H1 (cell line): ENCODE results near the gene EN2. TPM values are rescaled to one million over a fixed set of nuclear protein-coding genes. Genes with fewer than 3 reads are reported as not detected.

ENCODE experiments used
- CBX5 ChIP-seq: fragments of 300-800, 300-1000 bp; sonication (generic); IDR thresholded peaks from 2 replicates; pipeline ENCODE4 v1.7.1; 2016; ENCODE audit warnings: antibody characterized with exemption, low read length, low read depth
- FOSL1 ChIP-seq: IDR thresholded peaks from 2 replicates; pipeline ENCODE4 v1.6.1; 2011; ENCODE audit warnings: mild to moderate bottlenecking, low read depth, low read length, moderate library complexity; ENCODE audit not compliant: insufficient read depth
- JUN ChIP-seq: IDR thresholded peaks from 2 replicates; pipeline ENCODE4 v1.6.1; 2011; ENCODE audit warnings: low read depth, mild to moderate bottlenecking, improper control_type of control experiment, low read length
- MAFK ChIP-seq: IDR thresholded peaks from 2 replicates; pipeline ENCODE4 v1.6.1; 2012; ENCODE audit warnings: low read depth, mild to moderate bottlenecking, improper control_type of control experiment, low read length
- RBBP5 ChIP-seq: IDR thresholded peaks from 2 replicates; pipeline ENCODE4 v1.7.1; 2012; ENCODE audit warnings: low read depth, mild to moderate bottlenecking, inconsistent platforms, low read length, moderate library complexity, borderline replicate concordance
- SAP30 ChIP-seq: fragments of 300-600 bp; sonication (generic); IDR thresholded peaks from 2 replicates; pipeline ENCODE4 v1.7.1; 2012; ENCODE audit warnings: low read length, moderate library complexity, mild to moderate bottlenecking, inconsistent platforms; ENCODE audit not compliant: insufficient read depth, insufficient replicate concordance
- SUZ12 ChIP-seq: fragments of 200-600 bp; sonication (generic); IDR thresholded peaks from 2 replicates; pipeline ENCODE4 v1.6.1; 2012; ENCODE audit warnings: mild to moderate bottlenecking, inconsistent platforms, low read length, moderate library complexity, mixed read lengths
- TCF12 ChIP-seq: IDR thresholded peaks from 2 replicates; pipeline ENCODE4 v1.6.1; 2011; ENCODE audit warnings: low read depth, mild to moderate bottlenecking, low read length
- polyA plus RNA-seq, 7 experiments: library from polyadenylated mRNA; depleted of rRNA in 3 of 7; stranded (reverse) in 5 of 7; unstranded in 2 of 7; fragments of >200 nt in 5 of 7; fragments of 200-250 nt in 2 of 7; gene quantifications; 1 replicate in 5 of 7; 2 replicates in 1 of 7; 4 replicates in 1 of 7; pipeline versions ENCODE4 v1.2.1 to v1.2.3, GENCODE V29; 2011 to 2013; ENCODE audit warnings: missing spikeins in 2 of 7, mixed read lengths in 2 of 7
- total RNA-seq: library from RNA; stranded (reverse); fragmentation: NEBNext Ultra II Directional; extraction: Animal tissue kit (Norgen Biotek cat#: 25700); gene quantifications from 2 replicates; pipeline ENCODE4 v1.2.1, GENCODE V29; 2021
- TF ChIP-seq, protein P1 (sequence below): IDR thresholded peaks from 2 replicates; pipeline ENCODE4 v1.6.1; 2011; ENCODE audit warnings: low read depth, mild to moderate bottlenecking, low read length; ENCODE audit not compliant: insufficient read depth

EN2 gene
- total and polyA plus RNA-seq, 2 of the 8 experiments (the other 6 are each of a cell fraction or from before 2014, with no cell fraction given), result not detected

DNA sequence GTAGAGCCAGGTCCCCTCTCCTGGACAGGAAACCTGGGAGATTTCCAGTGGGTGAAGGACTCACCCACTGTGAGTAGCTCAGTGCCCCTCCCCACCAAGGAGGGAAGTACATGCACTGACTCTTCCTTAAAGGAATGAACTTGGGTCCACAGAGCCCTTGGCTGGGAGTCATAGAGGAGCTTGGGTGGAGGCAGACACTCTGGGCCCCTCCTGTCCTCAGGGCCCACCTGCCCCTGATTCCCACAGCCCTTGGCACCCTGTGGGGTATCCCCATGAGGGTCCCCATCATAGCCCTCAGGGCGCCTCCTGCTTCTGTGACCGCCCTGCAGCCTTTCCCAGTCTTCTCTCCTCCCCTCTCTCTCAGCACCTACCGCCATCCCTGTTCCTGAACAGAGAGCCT, 3.7 kb downstream of the EN2 start (continued):
- TF ChIP-seq SAP30 (no peak), TCF12 (no peak), FOSL1 (no peak), SUZ12 (no peak), MAFK (no peak), RBBP5 (no peak), JUN (no peak), CBX5 (no peak)
- TF ChIP-seq, protein P1, sequence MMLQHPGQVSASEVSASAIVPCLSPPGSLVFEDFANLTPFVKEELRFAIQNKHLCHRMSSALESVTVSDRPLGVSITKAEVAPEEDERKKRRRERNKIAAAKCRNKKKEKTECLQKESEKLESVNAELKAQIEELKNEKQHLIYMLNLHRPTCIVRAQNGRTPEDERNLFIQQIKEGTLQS, result no peak
